Bronchial epithelial cell (primary cell): ENCODE measurements around the gene HIGD1A. TPM values are rescaled to one million over a fixed set of nuclear protein-coding genes. Genes with fewer than 3 reads are reported as not detected.
A peak's percentile ranks its signal among the peaks of the same experiment; 100 is the strongest.

Source experiments
- DNase-seq: peaks from one replicate; pipeline ENCODE4 v3.0.0-alpha.2; 2010; ENCODE audit warnings: low read depth
- FAIRE-seq: peaks from 2 replicates; lab custom pipeline; 2011; peaks lifted over from hg19 to GRCh38; lab: Jason Lieb, UNC
- H3K27me3 ChIP-seq: 2 replicates; pipeline ENCODE4 v1.5.1; 2011; ENCODE audit warnings: low read length; ENCODE audit not compliant: control insufficient read depth, insufficient read depth
- H3K36me3 ChIP-seq: 2 replicates; pipeline ENCODE4 v1.5.1; 2011; ENCODE audit warnings: low read length; ENCODE audit not compliant: control insufficient read depth, insufficient read depth
- H3K4me3 ChIP-seq: 2 replicates; pipeline ENCODE4 v1.5.1; 2011; ENCODE audit warnings: mild to moderate bottlenecking, low read depth, low read length, control low read depth
- CTCF ChIP-seq: IDR thresholded peaks from 2 replicates; pipeline ENCODE4 v1.5.1; 2011; ENCODE audit warnings: mild to moderate bottlenecking, moderate library complexity, low read length, control low read depth, inconsistent platforms; ENCODE audit not compliant: insufficient read depth, severe bottlenecking
- total RNA-seq: library from RNA; depleted of rRNA; stranded (reverse); fragments of >200 nt; gene quantifications from 2 replicates; pipeline ENCODE4 v1.2.1, GENCODE V29; 2014

Gene HIGD1A
- 219 and 291 TPM in 2 replicates for total RNA-seq

GRCh38 chr3:42804106-42804830 lies at the start of gene HIGD1A:
TSS of gene HIGD1A (minus strand) at chr3:42804490. CDS start at chr3:42794253, 10,237 bp downstream.
- Histone ChIP-seq H3K4me3 (peak within 1 kb of the TSS; percentile 86), H3K27me3 (no peaks in the 10 kb centered on the region), H3K36me3 (peaks cover 1% of the 10 kb centered on the region)
- no peak for TF ChIP-seq CTCF
- DNase-seq (peak; percentile 91), FAIRE-seq (no peak)

GRCh38 chr3:42853739-42854302 lies 49.5 kb upstream of the HIGD1A start:
- no peak for TF ChIP-seq CTCF
- Histone ChIP-seq H3K36me3 (no peaks in the 10 kb centered on the region), H3K4me3 (no peak overlapping the region), H3K27me3 (peaks cover 5% of the 10 kb centered on the region)
- FAIRE-seq (no peak), DNase-seq (no peak)

- Histone ChIP-seq H3K4me3 (no peak overlapping the region), H3K36me3 (no peaks in the 10 kb centered on the region), H3K27me3 (peaks cover 5% of the 10 kb centered on the region)
- no peak for TF ChIP-seq CTCF
- DNase-seq (no peak), FAIRE-seq (no peak)
Measured at GRCh38 chr3:42853056-42853455, 48.8 kb upstream of the HIGD1A start.

- H3K4me3 ChIP-seq = no peak overlapping the region
- no peak for FAIRE-seq
- no peak for DNase-seq
- no peak for TF ChIP-seq CTCF
- H3K36me3 ChIP-seq = no peaks in the 10 kb centered on the region
- peaks cover 5% of the 10 kb centered on the region for H3K27me3 ChIP-seq
Measured at GRCh38 chr3:42852441-42852840, 48.2 kb upstream of the HIGD1A start.

GRCh38 chr3:42851228-42851834 lies 47.0 kb upstream of the HIGD1A start:
- FAIRE-seq = no peak
- no peak overlapping the region for H3K4me3 ChIP-seq
- no peaks in the 10 kb centered on the region for H3K36me3 ChIP-seq
- DNase-seq = peak; percentile 34
- TF ChIP-seq CTCF = no peak
- peaks cover 5% of the 10 kb centered on the region for H3K27me3 ChIP-seq
